GM12878 (cell line): Measurements from ENCODE around the gene ALB. TPM values are rescaled to one million over a fixed set of nuclear protein-coding genes. Genes with fewer than 3 reads are reported as not detected.

Experiments
- ATAC-seq: fragments of 200-7000 bp; cut with Tn5 transposase; 3 replicates; pipeline ENCODE4 v1.9.1; 2020; ENCODE audit warnings: mild to moderate bottlenecking, moderate library complexity
- BruUV-seq: library from RNA; stranded (reverse); fragments of 400-500 nt; replicated peaks from 2 replicates; lab custom pipeline; 2021; lab: Mats Ljungman, UMichigan
- CTCF ChIA-PET: fragments of 300-600 bp; sonication (Branson Sonifier 250); formaldehyde crosslinking; extraction: SDS; loops from one replicate; lab custom pipeline; 2021; ENCODE audit warnings: inconsistent platforms; lab: Yijun Ruan, JAX
- POLR2A ChIA-PET: fragments of 350-600 bp; formaldehyde crosslinking; extraction: SDS; loops from one replicate; lab custom pipeline; 2021; ENCODE audit warnings: inconsistent platforms; lab: Charles Lee
- RAD21 ChIA-PET: fragments of 300-600 bp; sonication (Branson Sonifier 250); formaldehyde crosslinking; loops from one replicate; lab custom pipeline; 2023; ENCODE audit warnings: antibody characterized with exemption; ENCODE audit not compliant: unreplicated experiment; lab: Charles Lee
- SMC1A ChIA-PET: fragments of 300-600 bp; sonication (Branson Sonifier 250); formaldehyde crosslinking; loops from one replicate; lab custom pipeline; 2023; ENCODE audit not compliant: unreplicated experiment, uncharacterized antibody; lab: Charles Lee
- DNase-seq: peaks from one replicate; pipeline ENCODE4 v3.0.0-alpha.2; 2011; ENCODE audit warnings: low read depth, low spot score
- FAIRE-seq: peaks from 3 replicates; lab custom pipeline; 2011; peaks lifted over from hg19 to GRCh38; lab: Jason Lieb, UNC
- H2AFZ ChIP-seq: 2 replicates; pipeline ENCODE4 v1.6.0; 2011; ENCODE audit warnings: low read depth, low read length, control low read depth; ENCODE audit not compliant: control insufficient read depth
- H3K27ac ChIP-seq: 2 replicates; pipeline ENCODE4 v1.5.1; 2011; ENCODE audit warnings: control low read depth; ENCODE audit not compliant: control insufficient read depth, insufficient read depth
- H3K27me3 ChIP-seq, 2 experiments: replicated peaks in 1 of 2; 2 replicates each; pipeline versions ENCODE4 v1.6.0 to v1.6.1; 2011; ENCODE audit warnings: low read length in 1 of 2; ENCODE audit not compliant: control insufficient read depth in 2 of 2, insufficient read depth in 2 of 2
- H3K36me3 ChIP-seq, 2 experiments: 2 replicates each; pipeline ENCODE4 v1.5.1; 2011; ENCODE audit warnings: low read length in 1 of 2; ENCODE audit not compliant: control insufficient read depth in 2 of 2, insufficient read depth in 2 of 2
- H3K4me1 ChIP-seq: 2 replicates; pipeline ENCODE4 v1.6.1; 2011; ENCODE audit warnings: mild to moderate bottlenecking, low read length, moderate library complexity, mixed read lengths; ENCODE audit not compliant: control insufficient read depth, insufficient read depth
- H3K4me2 ChIP-seq: 2 replicates; pipeline ENCODE4 v1.6.0; 2011; ENCODE audit warnings: control low read depth; ENCODE audit not compliant: control insufficient read depth, insufficient read depth
- H3K4me3 ChIP-seq: fragments of 200-600 bp; sonication (generic); 2 replicates; pipeline ENCODE4 v1.5.1; 2016
- H3K79me2 ChIP-seq: 2 replicates; pipeline ENCODE4 v1.6.0; 2011; ENCODE audit warnings: low read length; ENCODE audit not compliant: control insufficient read depth, insufficient read depth
- H3K9ac ChIP-seq: 2 replicates; pipeline ENCODE4 v1.8.0; 2011; ENCODE audit warnings: low read length, control low read depth, mixed read lengths; ENCODE audit not compliant: control insufficient read depth, insufficient read depth
- H3K9me3 ChIP-seq: replicated peaks from 3 replicates; pipeline ENCODE4 v1.5.1; 2011; ENCODE audit warnings: mild to moderate bottlenecking, low read length; ENCODE audit not compliant: control insufficient read depth, insufficient read depth
- H4K20me1 ChIP-seq: 2 replicates; pipeline ENCODE4 v1.6.0; 2011; ENCODE audit not compliant: control insufficient read depth, insufficient read depth
- CHD4 ChIP-seq: fragments of 200-600 bp; sonication (generic); IDR thresholded peaks from 2 replicates; pipeline ENCODE4 v1.6.1; 2016; ENCODE audit warnings: mild to moderate bottlenecking
- MYB ChIP-seq: fragments of 150-350 bp; IDR thresholded peaks from 2 replicates; pipeline ENCODE4 v1.6.1; 2014; ENCODE audit warnings: mild to moderate bottlenecking, low read depth, low read length, borderline replicate concordance
- MYC ChIP-seq: IDR thresholded peaks from 2 replicates; pipeline ENCODE4 v1.6.1; 2011; ENCODE audit warnings: mild to moderate bottlenecking, low read length, moderate library complexity, inconsistent platforms; ENCODE audit not compliant: insufficient read depth, insufficient replicate concordance, insufficient read length, severe bottlenecking
- PAX8 ChIP-seq: fragments of 450-650 bp; IDR thresholded peaks from 2 replicates; pipeline ENCODE4 v1.6.1; 2017; ENCODE audit warnings: mild to moderate bottlenecking, moderate library complexity
- PBX3 ChIP-seq: IDR thresholded peaks from 2 replicates; pipeline ENCODE4 v1.6.1; 2011; ENCODE audit warnings: mild to moderate bottlenecking, low read depth, low read length, moderate library complexity; ENCODE audit not compliant: insufficient replicate concordance
- PML ChIP-seq: IDR thresholded peaks from 2 replicates; pipeline ENCODE4 v1.6.1; 2012; ENCODE audit warnings: low read length, inconsistent platforms
- POLR2AphosphoS5 ChIP-seq: IDR thresholded peaks from 2 replicates; pipeline ENCODE4 v1.6.1; 2011; ENCODE audit warnings: mild to moderate bottlenecking, low read length, inconsistent platforms
- WGBS: methylation state at CpG from one replicate; pipeline ENCODE4 v1.1.6; 2016; ENCODE audit warnings: low lambda C conversion rate; ENCODE audit not compliant: insufficient replicate concordance, insufficient coverage; ENCODE audit errors: missing lambda C conversion rate; 5-methylcytosine and 5-hydroxymethylcytosine counted together
- in situ Hi-C: fragments of 300-500 bp; cut with MboI; formaldehyde crosslinking; loops from 9 replicates; pipeline ENCODE4 v1.14.3; 2018; ENCODE audit warnings: mixed read lengths
- intact Hi-C: fragments of 100-400 bp; cut with micrococcal nuclease; formaldehyde crosslinking; loops from one replicate; pipeline ENCODE4 v1.14.2; 2022; ENCODE audit not compliant: unreplicated experiment
- polyA plus RNA-seq, 11 experiments: library from polyadenylated mRNA; depleted of rRNA in 4 of 11; unstranded in 6 of 11; stranded (reverse) in 5 of 11; fragments of >200 nt; fragmentation: Nextera tagmentation in 4 of 11; fragmentation: Illumina TruSeq in 1 of 11; extraction: Ambion mirVana in 4 of 11; extraction: Trizol in 1 of 11; gene quantifications; 1 replicate in 1 of 11; 2 replicates in 10 of 11; pipeline versions ENCODE4 v1.2.1 to v1.2.3, GENCODE V29; 2011 to 2016; ENCODE audit warnings: inconsistent platforms in 2 of 11, missing spikeins in 2 of 11, low read depth in 1 of 11
- total RNA-seq, 4 experiments: library from RNA; depleted of rRNA in 3 of 4; stranded (reverse); fragments of >200 nt in 3 of 4; fragmentation: Illumina TruSeq in 1 of 4; extraction: Trizol in 1 of 4; gene quantifications; 2 replicates each; pipeline versions ENCODE4 v1.2.1 to v1.2.3, GENCODE V29; 2013 to 2021
- TF ChIP-seq, protein P1 (sequence below): IDR thresholded peaks from 2 replicates; pipeline ENCODE4 v1.6.1; 2012; ENCODE audit warnings: low read depth, low read length, improper control_type of control experiment
- TF ChIP-seq, protein P2 (sequence below): fragments of 450-650 bp; IDR thresholded peaks from 2 replicates; pipeline ENCODE4 v1.6.1; 2017; ENCODE audit warnings: borderline replicate concordance

The ALB gene
- total and polyA plus RNA-seq, 10 of the 15 experiments (the other 5 are each of a cell fraction or from before 2014, with no cell fraction given): 0.05 to 29.0 TPM; not detected in 8

GRCh38 chr4:73459048-73459421, 54.9 kb downstream of the ALB start:
- RAD21 ChIA-PET: no interaction called here
- H4K20me1 ChIP-seq: no peaks in the 10 kb centered on the region
- H3K27ac ChIP-seq: no peak overlapping the region
- POLR2A ChIA-PET: interaction anchor here (0.6 kb wide), 1 partner anchor 39 kb away, joined by 3 read pairs; no protein-coding TSS in a partner anchor
- DNase-seq: no peak
- no peak for TF ChIP-seq PBX3
- TF ChIP-seq, protein P1, sequence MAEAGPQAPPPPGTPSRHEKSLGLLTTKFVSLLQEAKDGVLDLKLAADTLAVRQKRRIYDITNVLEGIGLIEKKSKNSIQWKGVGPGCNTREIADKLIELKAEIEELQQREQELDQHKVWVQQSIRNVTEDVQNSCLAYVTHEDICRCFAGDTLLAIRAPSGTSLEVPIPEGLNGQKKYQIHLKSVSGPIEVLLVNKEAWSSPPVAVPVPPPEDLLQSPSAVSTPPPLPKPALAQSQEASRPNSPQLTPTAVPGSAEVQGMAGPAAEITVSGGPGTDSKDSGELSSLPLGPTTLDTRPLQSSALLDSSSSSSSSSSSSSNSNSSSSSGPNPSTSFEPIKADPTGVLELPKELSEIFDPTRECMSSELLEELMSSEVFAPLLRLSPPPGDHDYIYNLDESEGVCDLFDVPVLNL: no peak
- CTCF ChIA-PET: interaction anchor here (1.6 to 3.4 kb wide), 2 partner anchors 13 to 21 kb away, joined by 3 to 22 read pairs; no protein-coding TSS in a partner anchor
- H3K4me1 ChIP-seq: no peaks in the 10 kb centered on the region
- SMC1A ChIA-PET: no interaction called here
- intact Hi-C loops (no loop called here), in situ Hi-C loops (loop anchor here (10.0 kb wide), 1 partner anchor 56 kb away; no protein-coding TSS in a partner anchor)
- no peak overlapping the region for H3K4me2 ChIP-seq
- WGBS: 0% methylated on average over 3 of the region's 3 CpGs
- no peak for FAIRE-seq
- no peaks in the 10 kb centered on the region for H3K9me3 ChIP-seq
- BruUV-seq: no TSS peak
- no peak overlapping the region for H3K4me3 ChIP-seq
- no peaks in the 10 kb centered on the region for H3K79me2 ChIP-seq
- ATAC-seq: no peak
- H3K9ac ChIP-seq: no peak overlapping the region
- no peaks in the 10 kb centered on the region for H3K36me3 ChIP-seq
- no peaks in the 10 kb centered on the region for H3K27me3 ChIP-seq
- no peak overlapping the region for H2AFZ ChIP-seq

GRCh38 chr4:73460913-73461522, 56.9 kb downstream of the ALB start:
- FAIRE-seq (no peak), DNase-seq (no peak)
- no peak overlapping the region for H3K27ac ChIP-seq
- CTCF ChIA-PET: interaction anchor here (0.7 kb wide), 1 partner anchor 26 kb away, joined by 3 read pairs; no protein-coding TSS in a partner anchor
- no TSS peak for BruUV-seq
- in situ Hi-C loops: no loop called here
- H4K20me1 ChIP-seq: no peaks in the 10 kb centered on the region
- intact Hi-C loops: no loop called here
- no peaks in the 10 kb centered on the region for H3K36me3 ChIP-seq
- H3K4me3 ChIP-seq: no peak overlapping the region
- SMC1A ChIA-PET: interaction anchor here (0.6 kb wide), 1 partner anchor 424 kb away, joined by 3 read pairs; no protein-coding TSS in a partner anchor
- H3K9ac ChIP-seq: no peak overlapping the region
- no peak overlapping the region for H2AFZ ChIP-seq
- H3K9me3 ChIP-seq: no peaks in the 10 kb centered on the region
- H3K4me2 ChIP-seq: no peak overlapping the region
- POLR2A ChIA-PET: no interaction called here
- no peaks in the 10 kb centered on the region for H3K79me2 ChIP-seq
- RAD21 ChIA-PET: no interaction called here
- H3K27me3 ChIP-seq: no peaks in the 10 kb centered on the region
- TF ChIP-seq POLR2AphosphoS5: no peak
- no peak for TF ChIP-seq CHD4
- no peak for TF ChIP-seq PAX8
- no peak for TF ChIP-seq MYC
- TF ChIP-seq, protein P1: no peak
- TF ChIP-seq MYB: no peak
- TF ChIP-seq, protein P2, sequence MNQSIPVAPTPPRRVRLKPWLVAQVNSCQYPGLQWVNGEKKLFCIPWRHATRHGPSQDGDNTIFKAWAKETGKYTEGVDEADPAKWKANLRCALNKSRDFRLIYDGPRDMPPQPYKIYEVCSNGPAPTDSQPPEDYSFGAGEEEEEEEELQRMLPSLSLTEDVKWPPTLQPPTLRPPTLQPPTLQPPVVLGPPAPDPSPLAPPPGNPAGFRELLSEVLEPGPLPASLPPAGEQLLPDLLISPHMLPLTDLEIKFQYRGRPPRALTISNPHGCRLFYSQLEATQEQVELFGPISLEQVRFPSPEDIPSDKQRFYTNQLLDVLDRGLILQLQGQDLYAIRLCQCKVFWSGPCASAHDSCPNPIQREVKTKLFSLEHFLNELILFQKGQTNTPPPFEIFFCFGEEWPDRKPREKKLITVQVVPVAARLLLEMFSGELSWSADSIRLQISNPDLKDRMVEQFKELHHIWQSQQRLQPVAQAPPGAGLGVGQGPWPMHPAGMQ: no peak
- TF ChIP-seq PML: no peak
- TF ChIP-seq, all 136 proteins: peak for 0
- no peaks in the 10 kb centered on the region for H3K4me1 ChIP-seq
- 48% methylated on average over 2 of the region's 4 CpGs for WGBS
- ATAC-seq: no peak
